GM18867 (cell line): ENCODE measurements around the gene MLNR.
A peak's percentile ranks its signal among the peaks of the same experiment; 100 is the strongest.

Source experiments
- ATAC-seq: cut with Tn5 transposase; IDR thresholded peaks from one replicate; pipeline ENCODE4 v1.9.1; 2021; ENCODE audit warnings: mild to moderate bottlenecking, moderate library complexity; ENCODE audit not compliant: unreplicated experiment

The MLNR gene

GRCh38 chr13:49225223-49226042 lies 5.3 kb downstream of the MLNR start:
- no peak for ATAC-seq

DNA sequence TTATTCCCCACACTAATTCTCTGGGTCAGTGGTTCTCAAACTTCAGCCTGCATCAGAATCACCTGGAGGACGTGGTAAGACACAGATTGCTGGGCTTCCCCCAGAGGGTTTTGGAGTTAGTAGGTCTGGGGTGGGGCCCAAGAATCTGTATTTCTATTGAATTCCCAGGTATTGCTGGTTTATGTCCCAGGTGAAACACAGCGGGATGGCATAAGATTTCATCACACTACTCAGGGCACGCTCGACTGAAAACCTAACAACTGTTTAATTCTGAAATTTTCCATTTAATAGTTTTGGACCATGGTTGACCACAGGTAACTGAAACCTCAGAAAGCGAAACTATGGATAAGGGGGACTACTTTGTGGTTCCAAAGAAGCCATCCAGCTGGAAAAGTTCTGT lies 6.5 kb downstream of the MLNR start:
- no peak for ATAC-seq

DNA sequence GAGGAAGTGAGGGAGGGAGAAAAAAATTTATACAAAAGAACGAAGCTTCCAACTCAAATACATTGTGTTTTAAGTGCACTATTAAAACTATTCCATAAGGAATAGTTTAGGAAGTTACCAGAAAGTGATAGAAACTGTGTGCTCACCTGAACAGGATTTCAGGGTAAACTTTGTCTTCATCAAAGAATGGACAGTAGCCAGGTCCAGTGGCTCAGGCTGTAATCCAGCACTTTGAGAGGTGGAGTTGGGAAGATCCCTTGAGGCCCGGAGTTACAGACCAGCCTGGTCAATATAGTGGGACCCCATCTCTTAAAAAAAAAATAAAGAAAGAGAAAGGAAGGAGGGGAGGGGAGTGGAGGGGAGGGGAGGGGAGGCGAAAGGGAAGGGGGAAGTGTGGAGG lies 14.6 kb downstream of the MLNR start:
- ATAC-seq: no peak

GRCh38 chr13:49235856-49236431 lies 15.8 kb downstream of the MLNR start:
- ATAC-seq: no peak

DNA sequence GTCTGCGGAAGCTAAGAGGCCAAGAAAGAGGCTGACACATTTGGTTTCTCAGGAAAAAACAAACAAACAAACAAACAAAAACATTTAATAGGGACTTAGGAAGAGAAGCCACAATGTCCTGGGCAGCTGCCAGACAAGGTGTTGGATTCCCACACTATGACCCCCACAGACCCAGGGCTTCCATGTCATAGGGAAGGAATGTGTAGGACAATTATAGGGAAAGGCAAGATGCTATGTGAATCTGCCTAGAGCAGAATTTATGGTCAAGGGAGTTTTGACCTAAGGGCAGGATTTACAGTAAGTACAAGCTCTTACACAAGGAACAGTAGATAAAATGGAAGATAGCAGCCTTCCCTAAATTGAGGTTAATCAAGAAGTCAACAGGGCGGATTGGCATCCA lies 18.5 kb downstream of the MLNR start:
- ATAC-seq: no peak

- no peak for ATAC-seq
These were observed 19.9 kb downstream of the MLNR start for GRCh38 chr13:49240017-49240416.

DNA sequence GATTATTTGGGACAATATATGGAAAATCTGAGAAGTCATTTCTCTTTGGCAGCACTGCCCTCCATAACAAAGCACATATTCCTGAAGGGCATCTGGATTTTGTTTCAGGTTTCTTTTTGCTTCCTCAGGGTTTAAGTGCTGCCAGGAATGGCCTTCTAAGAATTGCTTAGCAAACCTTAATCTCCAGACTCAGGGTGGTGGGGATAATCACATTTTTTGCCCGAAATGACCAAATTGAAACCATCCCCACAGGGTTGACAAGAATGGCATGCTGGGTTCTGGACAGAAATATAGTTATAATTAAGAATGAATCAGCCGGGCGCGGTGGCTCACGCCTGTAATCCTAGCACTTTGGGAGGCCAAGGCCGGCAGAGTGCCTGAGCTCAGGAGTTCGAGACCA lies 21.2 kb downstream of the MLNR start:
- no peak for ATAC-seq

GRCh38 chr13:49245101-49245500 lies 25.0 kb downstream of the MLNR start:
- no peak for ATAC-seq

DNA sequence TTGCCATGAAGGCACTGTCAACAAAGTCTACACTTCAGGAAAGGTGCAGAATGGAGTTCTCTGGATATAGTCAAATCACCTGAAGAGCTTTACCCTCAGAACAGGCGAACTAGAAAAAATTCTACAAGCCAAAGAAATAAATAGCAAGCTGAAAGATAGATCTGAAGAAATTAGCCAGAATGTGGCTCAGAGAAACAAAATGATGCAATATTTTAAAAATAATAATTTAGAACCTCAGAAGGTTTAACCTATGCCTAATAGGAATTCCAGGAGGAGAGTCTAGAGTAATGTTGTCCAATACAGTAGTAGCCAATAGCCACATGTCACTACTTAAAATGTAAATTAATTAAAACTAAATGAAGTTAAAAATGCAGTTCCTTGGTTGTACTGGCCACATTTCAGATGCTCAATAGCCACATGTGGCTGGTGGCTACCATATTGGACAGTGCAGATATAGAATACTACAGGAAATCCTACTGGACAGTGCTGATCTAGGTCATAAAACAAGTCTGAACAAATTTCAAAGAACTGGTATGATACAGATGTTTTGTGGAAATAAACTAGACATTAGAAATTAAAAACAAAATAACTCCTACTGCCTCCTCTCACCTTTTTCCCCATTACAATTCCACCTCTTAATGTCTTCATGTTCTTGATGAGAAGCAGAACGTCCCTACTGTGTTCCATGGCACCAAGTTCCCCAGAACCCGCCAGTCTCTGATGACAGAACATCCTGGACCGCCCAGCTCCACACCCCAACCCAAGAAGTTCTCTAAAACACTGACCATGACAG lies 26.9 kb downstream of the MLNR start:
- ATAC-seq: peak; percentile 46

- ATAC-seq: peak; percentile 96
These were observed 27.8 kb downstream of the MLNR start, which contains the start of gene CDADC1 for GRCh38 chr13:49247643-49248621. Gene CDADC1, plus strand, starts transcription at chr13:49247925. Its CDS starts 113 bp downstream, at chr13:49248038.

- no peak for ATAC-seq
These were observed 28.5 kb downstream of the MLNR start for GRCh38 chr13:49248622-49249002.

- no peak for ATAC-seq
These were observed 31.2 kb downstream of the MLNR start for GRCh38 chr13:49251326-49251725.

DNA sequence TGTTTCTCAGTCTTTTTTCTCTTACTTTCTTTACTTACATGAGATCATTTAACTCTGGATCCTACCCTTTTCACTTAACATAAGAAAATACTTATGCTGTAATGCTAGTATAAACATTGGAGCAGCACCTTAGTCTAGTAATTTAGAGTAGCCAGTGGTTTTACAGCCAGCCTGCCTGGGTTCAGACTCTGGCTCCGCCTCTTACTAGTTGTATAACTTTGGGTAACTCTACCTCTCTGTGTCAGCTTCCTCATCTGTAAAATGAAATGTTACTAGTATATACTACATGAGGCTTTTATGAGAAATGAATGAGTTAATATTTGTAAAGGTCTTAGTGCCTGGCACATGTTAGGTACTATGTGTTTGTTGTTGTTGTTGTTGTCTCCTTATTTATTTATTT lies 33.2 kb downstream of the MLNR start:
- ATAC-seq: no peak

- ATAC-seq: no peak
These were observed 33.9 kb downstream of the MLNR start for GRCh38 chr13:49254007-49254406.

DNA sequence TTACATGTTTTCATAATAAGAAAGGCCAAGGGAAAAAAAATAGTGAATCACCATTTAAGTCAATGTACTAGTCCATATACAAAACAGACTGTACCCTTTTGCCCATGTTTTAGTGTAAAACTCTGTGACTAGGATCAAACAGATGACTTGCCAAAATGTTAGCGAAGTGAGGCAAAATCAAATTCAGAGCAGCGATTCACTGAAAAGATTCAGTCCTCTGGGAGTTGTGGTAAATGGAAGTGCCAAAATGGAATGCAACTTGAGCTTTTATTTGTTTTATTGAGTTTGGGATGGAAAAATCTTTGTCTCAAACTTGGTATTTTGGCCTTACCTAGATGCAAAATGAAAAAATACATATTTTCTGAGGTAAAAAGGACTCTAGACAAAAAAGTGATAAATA lies 36.7 kb downstream of the MLNR start:
- no peak for ATAC-seq

GRCh38 chr13:49258089-49258796 lies 38.1 kb downstream of the MLNR start:
- ATAC-seq: no peak

DNA sequence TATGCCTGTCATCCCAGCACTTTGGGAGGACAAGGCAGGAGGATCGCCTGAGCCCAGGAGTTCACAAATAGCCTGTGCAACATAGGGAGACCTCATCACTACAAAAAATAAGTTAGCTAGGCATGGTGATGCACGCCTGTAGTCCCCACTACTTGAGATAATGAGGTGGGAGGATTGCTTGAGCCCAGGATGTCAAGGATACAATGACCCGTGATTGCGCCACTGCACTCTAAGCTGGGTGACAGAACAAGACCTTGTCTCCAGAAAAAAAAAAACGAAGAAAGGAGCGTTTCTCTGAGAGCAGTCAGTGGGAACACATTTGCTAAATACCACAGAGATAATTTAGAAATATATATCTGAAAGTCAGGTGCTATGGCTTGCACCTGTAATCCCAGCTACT lies 39.4 kb downstream of the MLNR start:
- no peak for ATAC-seq

- no peak for ATAC-seq
These were observed 42.5 kb downstream of the MLNR start for GRCh38 chr13:49262634-49263033.

DNA sequence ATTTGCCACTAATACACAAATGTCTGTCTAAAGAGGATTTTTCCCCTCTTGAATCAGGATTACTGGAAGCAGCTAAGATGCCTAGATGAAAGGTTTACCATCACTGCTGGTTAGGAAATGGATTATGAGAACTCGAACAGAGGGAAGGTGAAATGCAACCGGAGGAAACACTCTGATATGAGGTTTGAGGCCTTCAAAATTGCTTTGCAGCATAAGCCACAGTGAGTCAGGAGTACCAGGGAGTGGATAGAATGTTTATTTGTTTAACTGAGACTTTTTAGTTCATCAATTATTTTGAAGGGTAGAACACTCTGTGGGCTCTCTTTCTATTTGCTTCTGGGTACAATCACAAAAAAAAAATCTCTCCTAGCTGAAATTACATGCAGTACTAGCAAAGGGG lies 45.7 kb downstream of the MLNR start:
- no peak for ATAC-seq

- no peak for ATAC-seq
These were observed 51.1 kb downstream of the MLNR start for GRCh38 chr13:49271264-49271663.
